T-helper 2 cell (primary cell): ENCODE measurements around the gene GIPC2.

Experiments
- DNase-seq, 5 experiments: peaks; one replicate each; pipeline versions ENCODE4 v3.0.0 to v3.0.0-alpha.2; 2012 to 2022

Gene GIPC2

DNA sequence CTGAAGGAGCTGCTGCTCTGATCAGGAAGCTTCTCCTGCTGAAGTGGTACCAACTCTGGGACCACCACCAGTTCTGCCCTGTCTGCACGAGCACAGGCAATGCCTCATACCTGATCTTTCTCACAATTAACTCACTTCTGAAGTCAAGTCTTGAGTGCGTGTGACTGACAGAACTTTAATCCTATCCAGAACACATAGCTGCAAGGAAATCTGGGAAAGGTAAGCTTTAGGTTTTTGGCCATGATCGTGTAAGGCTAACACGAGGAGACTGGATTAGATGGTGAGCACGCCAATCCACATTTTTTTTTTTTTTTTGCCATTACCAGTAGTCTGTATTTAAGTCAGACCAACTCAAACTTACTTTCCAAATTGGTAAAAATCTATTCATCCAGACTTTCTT lies 101.3 kb downstream of the GIPC2 start:
- no peak for DNase-seq

DNA sequence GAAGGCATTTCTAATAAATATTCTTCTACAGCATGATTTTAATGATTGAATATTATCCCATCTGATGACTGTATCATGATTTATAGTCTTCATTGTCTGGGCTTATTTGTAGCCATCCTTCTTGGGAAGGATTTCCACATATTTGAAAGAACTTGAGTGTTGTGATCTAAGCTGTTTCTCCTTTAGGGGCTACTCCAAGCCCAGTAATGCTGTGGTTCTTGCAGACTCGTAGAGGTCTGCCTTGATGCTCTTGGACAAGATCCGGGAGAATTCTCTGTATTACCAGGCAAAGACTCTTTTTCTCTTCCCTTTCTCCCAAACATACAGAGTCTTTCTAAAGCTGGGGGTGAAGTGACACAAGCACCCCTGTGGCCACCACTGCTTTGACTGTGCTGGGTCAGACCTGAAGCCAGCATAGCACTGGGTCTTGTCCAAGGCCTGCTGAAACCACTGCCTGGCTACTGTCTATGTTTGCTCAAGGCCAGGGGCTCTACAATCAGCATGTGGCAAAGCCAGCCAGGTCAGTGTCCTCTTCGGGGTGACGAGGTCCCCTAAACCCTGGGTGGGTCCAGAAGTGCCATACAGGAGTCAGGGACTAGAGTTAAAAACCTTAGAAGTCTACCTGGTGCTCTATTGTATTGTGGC lies 107.4 kb downstream of the GIPC2 start:
- no peak for DNase-seq

- DNase-seq, result no peak
Observed at GRCh38 chr1:78155121-78155520, 109.4 kb downstream of the GIPC2 start.

- no peak for DNase-seq
Observed at GRCh38 chr1:78156805-78157521, 111.2 kb downstream of the GIPC2 start.

GRCh38 chr1:78165816-78166215 lies 120.0 kb downstream of the GIPC2 start:
- no peak for DNase-seq

DNA sequence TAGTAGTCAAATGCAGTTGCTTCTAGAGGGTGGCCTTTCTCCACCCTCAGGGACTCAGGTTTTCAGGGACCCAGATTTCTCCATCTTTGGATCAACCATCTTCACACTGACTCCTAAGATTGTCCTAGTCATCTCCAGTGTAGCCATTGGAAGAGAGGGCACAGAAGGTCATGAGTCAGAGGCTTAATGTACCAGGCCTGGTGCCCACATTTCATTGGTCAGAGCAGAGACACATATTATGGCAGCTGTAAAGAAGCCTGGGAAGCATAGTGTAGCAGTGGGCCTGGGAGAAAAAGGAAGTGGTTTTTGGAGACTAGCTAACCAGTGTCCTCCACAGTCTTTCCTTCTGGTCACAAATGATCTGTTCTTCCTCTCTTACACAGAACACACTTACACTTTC lies 122.5 kb downstream of the GIPC2 start:
- no peak for DNase-seq

- DNase-seq, result no peak
Observed at GRCh38 chr1:78170859-78171258, 125.1 kb downstream of the GIPC2 start.

- no peak for DNase-seq
Observed at GRCh38 chr1:78171736-78172590, 126.2 kb downstream of the GIPC2 start.

DNA sequence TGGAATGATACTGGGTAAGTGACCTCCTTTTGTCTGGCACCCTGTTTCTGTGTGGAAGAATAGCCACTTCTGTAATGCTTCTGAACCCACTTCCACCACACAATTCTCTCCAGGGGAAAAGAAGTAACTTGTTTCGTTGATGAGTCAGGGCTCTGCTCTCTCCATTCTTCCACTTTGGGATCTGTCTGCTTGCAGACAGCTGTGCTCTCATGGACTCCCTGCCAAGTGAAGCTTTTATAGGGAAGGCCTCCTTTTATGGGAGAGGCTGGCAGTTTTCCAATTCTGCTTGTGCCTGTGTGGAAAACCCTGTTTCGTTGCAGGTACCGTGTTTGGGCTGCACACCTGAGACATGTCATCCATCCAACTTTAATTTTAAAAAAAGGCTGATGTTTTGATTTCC lies 130.7 kb downstream of the GIPC2 start:
- DNase-seq, result no peak

GRCh38 chr1:78177708-78178270 lies 132.0 kb downstream of the GIPC2 start:
- DNase-seq, result no peak

- DNase-seq, result no peak
Observed at GRCh38 chr1:78178816-78179215, 133.1 kb downstream of the GIPC2 start.

DNA sequence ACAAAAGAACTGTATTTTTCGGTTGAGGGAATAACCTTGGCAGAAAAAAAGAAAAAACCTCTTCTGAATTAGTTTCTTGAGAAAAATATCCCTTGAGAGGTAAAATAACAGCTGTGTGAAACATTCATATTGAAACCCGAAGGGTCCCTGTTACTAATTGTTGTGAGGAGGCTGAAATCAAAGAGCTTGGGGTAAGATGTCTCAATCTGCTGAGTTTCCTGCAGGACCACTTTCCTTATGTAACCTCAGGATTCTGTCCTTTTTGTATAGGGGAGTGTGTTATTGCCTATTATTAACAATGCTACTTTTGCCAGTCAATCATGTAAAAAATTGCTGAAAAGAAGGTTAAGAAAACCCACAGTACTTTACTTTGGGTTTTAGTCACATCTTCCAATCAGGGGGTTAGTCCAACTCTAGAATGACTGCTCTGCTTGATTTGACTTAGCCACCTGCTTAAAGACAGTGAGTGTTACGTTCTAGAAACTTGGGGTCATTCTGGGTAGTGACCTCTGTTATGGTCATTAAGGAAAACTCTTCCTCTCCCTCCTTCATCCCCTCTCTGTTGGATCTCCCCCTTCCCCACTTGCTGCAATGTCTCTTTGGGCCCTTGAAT lies 138.8 kb downstream of the GIPC2 start:
- DNase-seq, result no peak
